Embryonic facial prominence (tissue), 1 donor: Measurements from ENCODE around the gene MRPL22.
"Not testable (repeated sequence)": the region's sequence is repeated elsewhere in the genome, so short reads cannot be mapped to it uniquely, and the experiment has no call there.

ENCODE experiments used
- DNase-seq: peaks from one replicate; pipeline ENCODE4 v3.0.0-alpha.2; 2016; ENCODE audit errors: extremely low spot score

MRPL22 gene

GRCh38 chr5:154940375-154940771 is 500 bp upstream of the MRPL22 start:
- no peak for DNase-seq

GRCh38 chr5:154943527-154943926 is 2.7 kb downstream of the MRPL22 start:
- DNase-seq = no peak

GRCh38 chr5:154944716-154945115 is 3.8 kb downstream of the MRPL22 start:
- DNase-seq = no peak

- no peak for DNase-seq
Measured at GRCh38 chr5:154945695-154946301, 4.9 kb downstream of the MRPL22 start.

GRCh38 chr5:154947778-154948177 is 6.9 kb downstream of the MRPL22 start:
- DNase-seq = no peak

GRCh38 chr5:154948313-154948712 is 7.4 kb downstream of the MRPL22 start:
- no peak for DNase-seq

GRCh38 chr5:154949781-154950180 is 8.9 kb downstream of the MRPL22 start:
- DNase-seq = no peak

GRCh38 chr5:154956712-154957111 is 15.8 kb downstream of the MRPL22 start:
- DNase-seq = no peak

- no peak for DNase-seq
Measured at GRCh38 chr5:154962494-154962893, 21.6 kb downstream of the MRPL22 start.

GRCh38 chr5:154966081-154966841 is 25.4 kb downstream of the MRPL22 start:
- no peak for DNase-seq

- no peak for DNase-seq
Measured at GRCh38 chr5:154966874-154967273, 26.0 kb downstream of the MRPL22 start.

- peak; percentile 16 for DNase-seq
Measured at GRCh38 chr5:154967421-154968024, 26.6 kb downstream of the MRPL22 start.

- no peak for DNase-seq
Measured at GRCh38 chr5:154968953-154969352, 28.1 kb downstream of the MRPL22 start.

- DNase-seq = no peak
Measured at GRCh38 chr5:154970759-154971158, 29.9 kb downstream of the MRPL22 start.

- no peak for DNase-seq
Measured at GRCh38 chr5:154971501-154971900, 30.6 kb downstream of the MRPL22 start.

- no peak for DNase-seq
Measured at GRCh38 chr5:154972476-154973080, 31.7 kb downstream of the MRPL22 start.

GRCh38 chr5:154976082-154976481 is 35.2 kb downstream of the MRPL22 start:
- DNase-seq = not testable (repeated sequence)

GRCh38 chr5:154977409-154977808 is 36.5 kb downstream of the MRPL22 start:
- DNase-seq = no peak

- DNase-seq = not testable (repeated sequence)
Measured at GRCh38 chr5:154978294-154978693, 37.4 kb downstream of the MRPL22 start.

GRCh38 chr5:154984946-154985516 is 44.2 kb downstream of the MRPL22 start:
- DNase-seq = no peak

GRCh38 chr5:154986151-154986550 is 45.3 kb downstream of the MRPL22 start:
- no peak for DNase-seq

- DNase-seq = no peak
Measured at GRCh38 chr5:154989626-154990025, 48.8 kb downstream of the MRPL22 start.
